Thyroid gland (tissue), 4 donors: ENCODE results near the gene FBXL19.

ENCODE experiments used
- POLR2A ChIP-seq, 2 donors: fragments of 450-650 bp; IDR thresholded peaks; one replicate each; pipeline ENCODE4 v1.6.1; 2017; ENCODE audit warnings: antibody characterized with exemption in 2 of 2, mild to moderate bottlenecking in 2 of 2, moderate library complexity in 1 of 2
- TF ChIP-seq, protein P1 (sequence below), 6 experiments: fragments of 200-600 bp in 3 of 6; fragments of 450-650 bp in 3 of 6; sonication (generic) in 3 of 6; IDR thresholded peaks; one replicate each; pipeline ENCODE4 v1.5.1; 2016 to 2019; ENCODE audit warnings: antibody characterized with exemption in 6 of 6, mild to moderate bottlenecking in 2 of 6, inconsistent platforms in 1 of 6, moderate library complexity in 1 of 6

DNA sequence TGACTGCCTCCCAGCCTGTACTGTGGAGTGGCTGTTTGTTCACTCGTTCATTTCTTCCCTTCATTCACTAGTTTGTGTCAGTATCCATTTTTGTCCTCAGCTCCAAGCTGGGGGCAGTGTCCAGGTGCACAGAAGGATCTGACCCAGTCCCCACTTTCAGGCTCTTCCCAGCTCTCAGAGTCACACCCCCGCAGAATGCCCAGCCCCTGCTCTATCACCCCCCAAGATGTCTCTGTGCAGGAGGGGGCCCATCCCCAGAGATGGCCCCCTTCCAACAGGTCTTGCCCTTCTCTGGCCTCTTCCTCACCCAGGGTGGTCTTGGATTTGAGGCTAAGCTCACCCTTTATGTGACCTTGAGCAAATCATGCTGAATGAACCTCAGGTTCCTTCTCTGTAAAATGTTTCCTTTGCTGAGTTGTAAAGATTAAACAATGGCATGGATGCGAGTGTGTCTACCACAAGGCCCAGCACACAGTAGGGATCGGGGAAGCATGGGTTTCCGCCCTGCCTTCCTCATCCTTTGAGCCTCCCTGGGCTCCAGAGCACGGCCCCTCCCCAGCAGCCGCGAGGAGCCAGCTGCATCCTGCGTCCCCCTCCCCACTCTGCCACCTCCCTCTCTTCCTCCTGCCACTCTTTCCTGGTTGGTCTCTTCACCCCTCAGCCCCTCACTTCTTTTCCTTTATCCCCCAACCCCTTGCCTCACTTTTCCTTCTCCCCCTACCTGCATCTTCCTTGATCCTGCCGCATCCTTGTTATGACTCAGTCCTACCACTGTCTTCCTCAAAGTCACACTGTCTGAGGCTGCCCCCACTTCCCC is 2.8 kb downstream of the FBXL19 start:
- TF ChIP-seq, protein P1, sequence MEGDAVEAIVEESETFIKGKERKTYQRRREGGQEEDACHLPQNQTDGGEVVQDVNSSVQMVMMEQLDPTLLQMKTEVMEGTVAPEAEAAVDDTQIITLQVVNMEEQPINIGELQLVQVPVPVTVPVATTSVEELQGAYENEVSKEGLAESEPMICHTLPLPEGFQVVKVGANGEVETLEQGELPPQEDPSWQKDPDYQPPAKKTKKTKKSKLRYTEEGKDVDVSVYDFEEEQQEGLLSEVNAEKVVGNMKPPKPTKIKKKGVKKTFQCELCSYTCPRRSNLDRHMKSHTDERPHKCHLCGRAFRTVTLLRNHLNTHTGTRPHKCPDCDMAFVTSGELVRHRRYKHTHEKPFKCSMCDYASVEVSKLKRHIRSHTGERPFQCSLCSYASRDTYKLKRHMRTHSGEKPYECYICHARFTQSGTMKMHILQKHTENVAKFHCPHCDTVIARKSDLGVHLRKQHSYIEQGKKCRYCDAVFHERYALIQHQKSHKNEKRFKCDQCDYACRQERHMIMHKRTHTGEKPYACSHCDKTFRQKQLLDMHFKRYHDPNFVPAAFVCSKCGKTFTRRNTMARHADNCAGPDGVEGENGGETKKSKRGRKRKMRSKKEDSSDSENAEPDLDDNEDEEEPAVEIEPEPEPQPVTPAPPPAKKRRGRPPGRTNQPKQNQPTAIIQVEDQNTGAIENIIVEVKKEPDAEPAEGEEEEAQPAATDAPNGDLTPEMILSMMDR (IDR thresholded peaks at IDR 0.05), result no peak
- no peak for TF ChIP-seq POLR2A (IDR thresholded peaks at IDR 0.05)
